GM19351 (cell line): ENCODE data around the gene COX14.

Experiments used
- ATAC-seq: cut with Tn5 transposase; IDR thresholded peaks from one replicate; pipeline ENCODE4 v1.9.1; 2021; ENCODE audit warnings: mild to moderate bottlenecking, moderate library complexity; ENCODE audit not compliant: unreplicated experiment

The COX14 gene

GRCh38 chr12:50084775-50085614 is 27.0 kb upstream of the COX14 start, which contains the start of gene SMARCD1:
TSS of gene SMARCD1 (plus strand) at chr12:50085342. CDS start at chr12:50085370, 28 bp downstream.
- peak; percentile 76 for ATAC-seq

- ATAC-seq, result peak; percentile 14
These were observed 26.4 kb upstream of the COX14 start for GRCh38 chr12:50085615-50086072.

- no peak for ATAC-seq
These were observed 25.9 kb upstream of the COX14 start for GRCh38 chr12:50086148-50086547.

- no peak for ATAC-seq
These were observed 24.9 kb upstream of the COX14 start for GRCh38 chr12:50087151-50087550.

GRCh38 chr12:50087995-50088394 is 24.0 kb upstream of the COX14 start:
- ATAC-seq, result no peak

- ATAC-seq, result no peak
These were observed 23.3 kb upstream of the COX14 start for GRCh38 chr12:50088577-50089335.

GRCh38 chr12:50089730-50090129 is 22.3 kb upstream of the COX14 start:
- ATAC-seq, result no peak

- no peak for ATAC-seq
These were observed 21.6 kb upstream of the COX14 start for GRCh38 chr12:50090391-50090790.

- no peak for ATAC-seq
These were observed 14.1 kb upstream of the COX14 start for GRCh38 chr12:50097952-50098351.

- no peak for ATAC-seq
These were observed 12.6 kb upstream of the COX14 start for GRCh38 chr12:50099302-50100008.

- no peak for ATAC-seq
These were observed 11.5 kb upstream of the COX14 start for GRCh38 chr12:50100561-50100960.

- no peak for ATAC-seq
These were observed 10.4 kb upstream of the COX14 start for GRCh38 chr12:50101663-50102062.

- ATAC-seq, result no peak
These were observed 9.9 kb upstream of the COX14 start for GRCh38 chr12:50102131-50102531.

- no peak for ATAC-seq
These were observed 9.3 kb upstream of the COX14 start for GRCh38 chr12:50102646-50103309.

GRCh38 chr12:50103351-50103750 is 8.7 kb upstream of the COX14 start:
- ATAC-seq, result no peak

GRCh38 chr12:50103767-50104321 is 8.2 kb upstream of the COX14 start, which contains the start of gene GPD1:
TSS of gene GPD1 (plus strand) at chr12:50104008. CDS start at chr12:50104051, 43 bp downstream.
- no peak for ATAC-seq

GRCh38 chr12:50104417-50105366 is 7.3 kb upstream of the COX14 start:
- no peak for ATAC-seq

GRCh38 chr12:50105913-50106450 is 6.1 kb upstream of the COX14 start:
- ATAC-seq, result no peak

GRCh38 chr12:50106907-50107306 is 5.1 kb upstream of the COX14 start:
- ATAC-seq, result no peak
